Activated naive CD4-positive, alpha-beta T cell treated with anti-CD3 and anti-CD28 coated beads, Interleukin-2, amount 50 U/mL, for 72 hours (primary cell): ENCODE results near the gene RREB1. TPM values are rescaled to one million over a fixed set of nuclear protein-coding genes. Genes with fewer than 3 reads are reported as not detected.

Experiments used
- ATAC-seq, 2 donors: fragments of 150-1000 bp; cut with Tn5 transposase; 2 replicates each; pipeline ENCODE4 v1.10.0; 2021; ENCODE audit warnings: mild to moderate bottlenecking in 2 of 2, moderate library complexity in 2 of 2
- DNase-seq, 2 donors: peaks; one replicate each; pipeline ENCODE4 v3.0.0; 2021 to 2022; ENCODE audit warnings: low spot score in 2 of 2
- H3K27ac Mint-ChIP-seq, 2 donors: one replicate each; pipeline ENCODE4 v1.8.0; 2022; ENCODE audit warnings: mild to moderate bottlenecking in 2 of 2, mixed read lengths in 2 of 2
- H3K36me3 Mint-ChIP-seq, 2 donors: one replicate each; pipeline ENCODE4 v1.8.0; 2022; ENCODE audit warnings: mixed read lengths in 2 of 2
- H3K9me3 Mint-ChIP-seq, 2 donors: one replicate each; pipeline ENCODE4 v1.8.0; 2022; ENCODE audit warnings: mixed read lengths in 2 of 2
- total RNA-seq, 2 donors: library from RNA; stranded (reverse); gene quantifications; one replicate each; pipeline ENCODE4 v1.2.3, GENCODE V29; 2022

Gene RREB1
- total RNA-seq, result 10 to 100 TPM; 15.0 to 22.4 TPM

- peaks cover 10 to 13% of the 10 kb centered on the region in 2 donors for H3K36me3 Mint-ChIP-seq
- ATAC-seq (peak; percentile 70 to 74), DNase-seq (peak; percentile 46 to 75)
- no peaks in the 10 kb centered on the region for H3K9me3 Mint-ChIP-seq
- H3K27ac Mint-ChIP-seq, result peak within 1 kb of the TSS; percentile 87 to 90
Measured at GRCh38 chr6:7107578-7108195, at the start of gene RREB1. Gene RREB1 (plus strand): TSS chr6:7107961. CDS start chr6:7181912, 73,951 bp downstream.

DNA sequence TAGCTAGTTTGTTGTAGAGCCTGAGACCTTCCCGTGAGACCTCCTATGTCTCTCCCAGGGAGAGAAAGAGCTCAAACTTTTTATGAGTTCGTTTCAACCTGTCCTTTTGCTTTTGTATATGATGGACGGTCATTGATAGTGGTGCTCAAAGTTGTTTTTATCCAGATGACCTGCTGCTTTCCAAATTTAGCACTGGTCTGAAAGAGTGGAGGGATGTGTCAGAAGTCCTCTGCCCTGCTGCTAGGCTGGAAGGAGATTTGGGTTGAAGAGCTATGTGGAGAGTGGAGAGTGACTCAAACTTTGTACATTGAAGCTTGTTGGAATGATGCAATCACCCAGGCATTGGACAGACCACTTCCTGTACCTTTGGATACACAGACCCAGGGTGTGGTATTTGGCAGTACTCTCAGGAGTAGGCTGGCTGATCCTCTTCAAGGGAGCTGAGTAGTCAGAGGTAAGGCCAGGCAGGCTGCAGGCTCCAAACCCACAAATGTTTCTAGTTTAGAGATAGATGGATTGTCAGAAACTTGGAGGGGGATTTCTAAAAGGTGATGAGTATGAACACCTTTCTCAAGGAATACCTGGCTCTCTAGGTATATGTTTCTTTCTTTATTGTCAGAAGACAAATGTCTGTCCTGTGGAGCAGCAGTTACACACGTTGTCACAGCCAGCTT lies 49.4 kb upstream of the RREB1 start:
- H3K9me3 Mint-ChIP-seq, result no peaks in the 10 kb centered on the region
- no peak overlapping the region for H3K27ac Mint-ChIP-seq
- DNase-seq, result no peak
- ATAC-seq, result peak; percentile 91 to 97
- H3K36me3 Mint-ChIP-seq, result no peaks in the 10 kb centered on the region

GRCh38 chr6:7060769-7061516 lies 46.8 kb upstream of the RREB1 start:
- DNase-seq (no peak), ATAC-seq (no peak)
- H3K27ac Mint-ChIP-seq, result no peak overlapping the region
- H3K36me3 Mint-ChIP-seq, result no peaks in the 10 kb centered on the region
- H3K9me3 Mint-ChIP-seq, result no peaks in the 10 kb centered on the region

DNA sequence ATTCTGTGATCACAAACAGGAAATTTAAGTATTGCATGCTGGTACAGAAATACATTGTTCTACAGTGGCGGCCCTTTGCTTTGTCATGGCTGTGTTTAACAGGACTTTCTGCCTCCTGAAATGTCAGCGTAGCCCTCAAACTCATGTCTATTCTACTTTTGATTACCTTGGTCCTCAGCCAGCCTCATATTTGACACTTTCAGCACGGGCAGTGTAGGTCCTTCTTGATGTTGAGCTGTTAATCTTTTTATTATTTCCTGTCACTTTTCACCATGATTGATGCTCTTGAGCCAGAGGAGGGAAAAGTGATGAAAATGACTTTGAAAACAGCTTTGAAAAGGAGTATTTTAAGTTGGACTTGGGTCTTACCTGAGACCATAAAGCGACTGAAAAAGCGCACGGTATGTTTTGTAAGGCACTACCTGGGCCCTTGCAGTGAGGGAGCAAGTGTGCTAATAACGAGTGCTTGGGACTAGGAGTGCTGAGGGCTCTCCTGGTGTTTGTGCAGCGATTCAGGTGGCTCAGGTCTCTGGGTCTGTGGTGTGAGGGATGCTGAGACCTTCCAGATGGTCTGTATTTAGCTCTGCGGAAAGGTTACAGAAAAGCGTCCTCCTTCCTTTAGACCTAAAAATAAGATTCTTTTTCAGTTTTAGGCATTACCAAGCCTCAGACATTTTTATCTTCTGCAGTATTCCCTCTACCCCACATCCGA lies 45.2 kb upstream of the RREB1 start:
- H3K27ac Mint-ChIP-seq, result no peak overlapping the region
- no peak for ATAC-seq
- DNase-seq, result no peak
- no peaks in the 10 kb centered on the region for H3K9me3 Mint-ChIP-seq
- H3K36me3 Mint-ChIP-seq, result no peaks in the 10 kb centered on the region

- H3K9me3 Mint-ChIP-seq, result no peaks in the 10 kb centered on the region
- H3K36me3 Mint-ChIP-seq, result peaks cover 0 to 5% of the 10 kb centered on the region in 2 donors
- H3K27ac Mint-ChIP-seq, result no peak overlapping the region
- DNase-seq (no peak), ATAC-seq (no peak)
Measured at GRCh38 chr6:7067305-7067704, 40.5 kb upstream of the RREB1 start.

GRCh38 chr6:7071405-7071804 lies 36.4 kb upstream of the RREB1 start:
- no peak for ATAC-seq
- Mint-ChIP-seq H3K9me3 (no peaks in the 10 kb centered on the region), H3K36me3 (peaks cover 0 to 5% of the 10 kb centered on the region in 2 donors), H3K27ac (no peak overlapping the region)
- no peak for DNase-seq

DNA sequence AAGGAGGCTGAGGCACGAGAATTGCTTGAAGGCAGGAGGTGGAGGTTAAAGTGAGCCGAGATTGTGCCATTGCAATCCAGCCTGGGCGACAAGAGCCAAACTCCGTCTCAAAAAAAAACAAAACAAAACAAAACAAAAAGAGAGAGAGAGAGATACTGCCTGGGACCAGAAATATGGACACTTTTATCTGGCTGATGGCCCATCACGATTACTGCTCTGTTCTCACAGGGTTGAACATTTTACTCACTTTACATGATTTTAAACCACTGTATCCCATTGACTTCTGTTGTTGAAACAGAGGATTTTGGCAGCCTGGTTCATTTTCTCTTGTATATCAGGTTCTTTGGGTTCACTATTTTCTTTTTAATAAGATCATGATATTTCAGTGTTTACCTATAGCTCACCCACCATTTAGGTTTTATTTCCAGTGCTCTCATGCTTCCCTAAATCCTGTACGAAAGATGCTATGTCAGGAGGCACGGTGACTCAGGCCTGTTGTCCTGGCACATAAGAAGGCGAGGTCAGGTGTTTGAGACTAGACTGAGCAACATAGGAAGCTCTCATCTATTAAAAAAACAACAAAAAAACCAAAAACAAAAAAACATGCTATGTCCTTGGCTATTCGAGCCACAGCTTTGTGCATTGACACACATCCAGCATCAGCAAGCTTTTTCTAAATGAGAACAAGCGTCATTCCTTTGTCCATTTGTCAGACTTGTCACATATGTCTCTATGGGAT lies 34.5 kb upstream of the RREB1 start:
- Mint-ChIP-seq H3K9me3 (no peaks in the 10 kb centered on the region), H3K36me3 (peaks cover 0 to 5% of the 10 kb centered on the region in 2 donors), H3K27ac (peak overlapping the region in 1 of 2 donors; percentile 54)
- ATAC-seq (no peak), DNase-seq (no peak)

DNA sequence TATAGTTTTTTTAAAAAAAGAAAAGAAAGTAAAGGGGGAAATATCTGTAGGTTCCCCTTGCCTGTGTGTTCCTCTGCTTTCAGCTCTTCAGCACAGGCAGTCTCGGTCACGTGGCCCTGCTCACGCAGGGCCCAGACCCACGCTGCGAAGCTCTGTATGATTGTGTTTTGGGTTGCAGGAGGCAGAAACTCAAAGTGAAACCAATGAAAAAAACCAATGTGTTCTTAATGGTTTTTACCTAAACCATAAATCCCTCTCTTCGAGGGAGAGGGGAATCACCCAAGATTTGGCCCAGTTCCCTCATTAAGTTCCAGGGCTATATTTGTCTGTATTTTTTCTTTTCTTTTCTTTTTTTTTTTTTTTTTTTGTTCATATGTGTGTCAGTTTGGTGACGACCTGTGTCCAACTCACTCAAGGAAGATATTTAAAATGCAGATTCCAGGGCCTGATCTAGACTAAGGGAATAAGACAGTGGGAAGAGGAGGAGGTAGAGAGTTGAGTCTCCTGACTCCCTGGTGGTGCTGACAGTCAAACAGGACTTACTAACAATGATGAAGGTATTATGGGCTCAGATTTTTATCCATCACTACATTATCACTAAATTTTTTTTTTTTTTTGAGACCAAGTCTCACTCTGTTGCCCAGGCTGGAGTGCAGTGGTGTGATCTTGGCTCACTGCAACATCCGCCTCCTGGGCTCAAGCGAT lies 33.8 kb upstream of the RREB1 start:
- peak; percentile 99 for ATAC-seq
- peak overlapping the region in 1 of 2 donors; percentile 54 for H3K27ac Mint-ChIP-seq
- peaks cover 0 to 5% of the 10 kb centered on the region in 2 donors for H3K36me3 Mint-ChIP-seq

DNA sequence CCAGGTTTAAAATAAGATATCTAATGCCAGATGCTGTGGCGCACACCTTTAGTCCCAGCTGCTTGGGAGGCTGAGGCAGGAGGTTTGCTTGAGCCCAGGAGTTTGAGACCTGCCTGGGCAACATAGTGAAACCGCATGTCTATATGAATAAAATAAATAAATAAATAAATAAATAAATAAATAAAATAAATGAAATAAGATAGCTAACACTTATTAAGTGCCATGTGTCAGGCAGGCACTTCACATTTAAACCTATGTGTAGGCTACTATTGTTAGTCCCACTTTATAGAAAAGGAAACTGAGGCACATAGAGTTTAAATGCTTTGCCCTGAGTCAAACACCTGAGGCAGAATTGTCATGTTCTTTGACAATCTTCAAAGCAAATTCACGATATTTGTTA lies 32.9 kb upstream of the RREB1 start:
- peaks cover 0 to 5% of the 10 kb centered on the region in 2 donors for H3K36me3 Mint-ChIP-seq
- H3K27ac Mint-ChIP-seq, result no peak overlapping the region
- DNase-seq (no peak), ATAC-seq (no peak)
- H3K9me3 Mint-ChIP-seq, result no peaks in the 10 kb centered on the region

More for the DNA sequence above, 33.8 kb upstream of the RREB1 start:
- peak; percentile 59 to 82 for DNase-seq
- H3K9me3 Mint-ChIP-seq, result no peaks in the 10 kb centered on the region

DNA sequence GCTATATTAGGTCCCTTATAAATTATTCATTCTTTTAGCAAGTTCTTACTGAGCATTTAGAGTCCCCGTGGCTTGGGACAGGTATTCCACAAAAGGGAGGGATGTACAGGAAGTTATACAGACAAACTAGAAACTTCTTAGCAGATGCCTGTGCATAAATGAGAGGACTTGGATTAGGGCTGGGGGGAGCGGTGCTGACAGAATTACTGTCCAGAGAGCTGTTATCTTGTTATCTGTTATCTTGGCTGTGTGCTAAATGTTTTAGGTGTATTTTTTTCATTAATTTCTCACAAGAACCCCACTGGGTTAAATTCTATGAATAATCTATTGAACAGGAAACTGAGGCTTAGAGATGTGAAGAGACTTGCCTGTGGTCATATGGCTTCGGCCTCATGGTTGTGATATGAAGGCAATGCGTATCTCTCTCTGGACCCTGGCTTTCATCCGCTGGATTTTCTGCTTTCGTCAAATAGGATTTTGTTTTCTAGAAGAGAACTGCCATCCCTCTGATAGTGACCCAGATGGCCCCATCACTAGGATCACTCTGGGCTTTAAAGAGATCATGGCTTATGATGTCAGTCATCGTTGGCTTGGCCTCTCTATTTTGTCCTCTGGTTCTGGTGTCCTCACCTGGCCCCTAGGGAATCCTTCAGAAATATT lies 32.3 kb upstream of the RREB1 start:
- no peak for DNase-seq
- ATAC-seq, result no peak
- Mint-ChIP-seq H3K9me3 (no peaks in the 10 kb centered on the region), H3K36me3 (peaks cover 0 to 5% of the 10 kb centered on the region in 2 donors), H3K27ac (no peak overlapping the region)

GRCh38 chr6:7077856-7078255 lies 29.9 kb upstream of the RREB1 start:
- ATAC-seq, result no peak
- Mint-ChIP-seq H3K9me3 (no peaks in the 10 kb centered on the region), H3K27ac (no peak overlapping the region), H3K36me3 (no peaks in the 10 kb centered on the region)
- DNase-seq, result no peak

DNA sequence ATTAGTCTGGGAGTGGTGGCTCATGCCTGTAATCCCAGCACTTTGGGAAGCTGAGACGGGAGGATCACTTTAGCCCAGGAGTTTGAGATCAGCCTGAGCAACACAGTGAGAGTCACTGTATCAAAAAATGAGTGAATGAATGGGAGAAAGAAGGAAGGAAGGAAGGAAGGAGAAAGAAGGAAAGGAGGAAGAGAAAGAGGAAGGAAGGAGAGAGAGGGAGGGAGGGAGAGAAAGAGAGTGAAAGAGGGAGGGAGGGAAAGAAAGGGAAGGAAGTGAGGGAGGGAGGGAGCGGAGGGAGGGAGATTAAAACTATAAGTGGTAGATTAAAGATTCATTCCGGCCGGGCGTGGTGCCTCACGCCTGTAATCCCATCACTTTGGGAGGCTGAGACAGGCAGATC lies 28.9 kb upstream of the RREB1 start:
- Mint-ChIP-seq H3K9me3 (no peaks in the 10 kb centered on the region), H3K36me3 (no peaks in the 10 kb centered on the region), H3K27ac (no peak overlapping the region)
- ATAC-seq (no peak), DNase-seq (no peak)

- Mint-ChIP-seq H3K27ac (no peak overlapping the region), H3K9me3 (peaks cover 0 to 5% of the 10 kb centered on the region in 2 donors), H3K36me3 (peaks cover 7 to 8% of the 10 kb centered on the region in 2 donors)
- DNase-seq, result no peak
- no peak for ATAC-seq
Measured at GRCh38 chr6:7080311-7080710, 27.4 kb upstream of the RREB1 start.

DNA sequence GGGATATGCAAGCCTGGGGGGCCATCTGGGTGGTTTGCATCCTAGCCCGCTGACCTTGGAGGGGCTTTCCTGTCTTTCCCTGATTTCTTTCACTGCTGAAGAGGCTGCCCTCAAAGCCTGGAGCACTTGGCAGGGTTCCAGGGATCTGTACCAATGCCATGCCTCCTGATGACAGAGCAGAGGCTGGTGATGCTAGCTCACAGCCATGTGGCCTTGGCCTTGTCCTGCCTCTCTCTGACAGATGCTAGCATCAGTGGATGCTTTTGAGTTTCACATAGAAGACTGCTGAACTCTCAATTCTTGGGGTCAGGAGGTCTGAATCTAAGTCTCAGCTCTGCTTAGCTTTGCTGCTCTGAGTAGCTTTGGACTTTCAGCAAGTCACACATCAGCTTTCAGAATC lies 21.9 kb upstream of the RREB1 start:
- Mint-ChIP-seq H3K36me3 (peaks cover 7 to 8% of the 10 kb centered on the region in 2 donors), H3K27ac (no peak overlapping the region), H3K9me3 (peaks cover 0 to 5% of the 10 kb centered on the region in 2 donors)
- no peak for ATAC-seq
- no peak for DNase-seq

- H3K9me3 Mint-ChIP-seq, result peaks cover 0 to 5% of the 10 kb centered on the region in 2 donors
- peak in 1 of 2 donors; percentile 58 for DNase-seq
- H3K36me3 Mint-ChIP-seq, result peaks cover 7 to 8% of the 10 kb centered on the region in 2 donors
- peak; percentile 68 to 82 for ATAC-seq
- peak overlapping the region in 1 of 2 donors; percentile 31 for H3K27ac Mint-ChIP-seq
Measured at GRCh38 chr6:7086488-7086887, 21.3 kb upstream of the RREB1 start.
